ENCODE results near the gene TGFBR2.

GRCh38 chr3:30711151-30711550 lies 104.8 kb downstream of the TGFBR2 start:
- TF ChIP-seq EZH2 (IDR thresholded peaks at IDR 0.05; ENCODE audit: insufficient read depth, low read length) (no peak), CTCF (IDR thresholded peaks at IDR 0.05; ENCODE audit: insufficient read depth, low read depth, low read length) (no peak)
